Endothelial cell (in vitro differentiated cells): ENCODE results near the gene MLLT3. TPM values are rescaled to one million over a fixed set of nuclear protein-coding genes. Genes with fewer than 3 reads are reported as not detected.
"Not testable (repeated sequence)": the region's sequence is repeated elsewhere in the genome, so short reads cannot be mapped to it uniquely, and the experiment has no call there.

Experiments used
- DNase-seq: peaks from one replicate; pipeline ENCODE4 v3.0.0; 2021; ENCODE audit warnings: low spot score
- H3K27ac Mint-ChIP-seq: one replicate; pipeline ENCODE4 v1.8.0; 2021; ENCODE audit warnings: mixed read lengths, inconsistent platforms; ENCODE audit not compliant: unreplicated experiment
- H3K27me3 Mint-ChIP-seq: one replicate; pipeline ENCODE4 v1.8.0; 2021; ENCODE audit warnings: mild to moderate bottlenecking, moderate library complexity, mixed read lengths, inconsistent platforms; ENCODE audit not compliant: unreplicated experiment
- H3K36me3 Mint-ChIP-seq: one replicate; pipeline ENCODE4 v1.8.0; 2021; ENCODE audit warnings: mild to moderate bottlenecking, low read depth, mixed read lengths, inconsistent platforms; ENCODE audit not compliant: unreplicated experiment
- H3K4me1 Mint-ChIP-seq: one replicate; pipeline ENCODE4 v1.8.0; 2021; ENCODE audit warnings: mild to moderate bottlenecking, mixed read lengths, inconsistent platforms; ENCODE audit not compliant: unreplicated experiment
- H3K4me3 Mint-ChIP-seq: one replicate; pipeline ENCODE4 v1.8.0; 2021; ENCODE audit warnings: mild to moderate bottlenecking, mixed read lengths, inconsistent platforms; ENCODE audit not compliant: unreplicated experiment
- H3K9me3 Mint-ChIP-seq: one replicate; pipeline ENCODE4 v1.8.0; 2021; ENCODE audit warnings: mixed read lengths, inconsistent platforms; ENCODE audit not compliant: unreplicated experiment
- CTCF ChIP-seq: fragments of 200-600 bp; sonication (generic); IDR thresholded peaks from one replicate; pipeline ENCODE4 v1.5.0; 2021; ENCODE audit warnings: antibody characterized with exemption; ENCODE audit not compliant: unreplicated experiment
- total RNA-seq: library from RNA; stranded (reverse); fragmentation: NEBNext Ultra II Directional; extraction: Animal tissue kit (Norgen Biotek cat#: 25700); gene quantifications from one replicate; pipeline ENCODE4 v1.2.1, GENCODE V29; 2021; ENCODE audit not compliant: unreplicated experiment

MLLT3 gene
- total RNA-seq, 1 donor from 2014 or later: 25.2 TPM

- TF ChIP-seq CTCF: no peak
- Mint-ChIP-seq H3K4me3 (no peak overlapping the region), H3K9me3 (no peaks in the 10 kb centered on the region), H3K27me3 (no peaks in the 10 kb centered on the region), H3K27ac (no peak overlapping the region), H3K4me1 (no peaks in the 10 kb centered on the region), H3K36me3 (peaks cover 10% of the 10 kb centered on the region)
- DNase-seq: no peak
Observed at GRCh38 chr9:20593105-20593504, 29.2 kb downstream of the MLLT3 start.

- Mint-ChIP-seq H3K4me1 (no peaks in the 10 kb centered on the region), H3K27ac (no peak overlapping the region), H3K36me3 (peaks cover 10% of the 10 kb centered on the region), H3K4me3 (no peak overlapping the region), H3K9me3 (no peaks in the 10 kb centered on the region), H3K27me3 (no peaks in the 10 kb centered on the region)
- DNase-seq: no peak
- no peak for TF ChIP-seq CTCF
Observed at GRCh38 chr9:20592673-20593072, 29.6 kb downstream of the MLLT3 start.

GRCh38 chr9:20591223-20591622 is 31.1 kb downstream of the MLLT3 start:
- Mint-ChIP-seq H3K27me3 (no peaks in the 10 kb centered on the region), H3K27ac (no peak overlapping the region), H3K9me3 (no peaks in the 10 kb centered on the region), H3K36me3 (peaks cover 10% of the 10 kb centered on the region), H3K4me1 (no peaks in the 10 kb centered on the region), H3K4me3 (no peak overlapping the region)
- DNase-seq: no peak
- no peak for TF ChIP-seq CTCF

- no peaks in the 10 kb centered on the region for H3K9me3 Mint-ChIP-seq
- no peak for DNase-seq
- no peak for TF ChIP-seq CTCF
- H3K27me3 Mint-ChIP-seq: no peaks in the 10 kb centered on the region
- no peak overlapping the region for H3K27ac Mint-ChIP-seq
- no peaks in the 10 kb centered on the region for H3K36me3 Mint-ChIP-seq
- no peak overlapping the region for H3K4me3 Mint-ChIP-seq
- H3K4me1 Mint-ChIP-seq: peaks cover 6% of the 10 kb centered on the region
Observed at GRCh38 chr9:20584968-20585643, 37.2 kb downstream of the MLLT3 start.

- not testable (repeated sequence) for H3K27me3 Mint-ChIP-seq, H3K4me1 Mint-ChIP-seq, DNase-seq, H3K36me3 Mint-ChIP-seq, H3K9me3 Mint-ChIP-seq, H3K27ac Mint-ChIP-seq, H3K4me3 Mint-ChIP-seq
Observed at GRCh38 chr9:20583088-20583487, 39.2 kb downstream of the MLLT3 start.
